ENCODE results near the gene TRAF3IP3. TPM values are rescaled to one million over a fixed set of nuclear protein-coding genes. Genes with fewer than 3 reads are reported as not detected.

Gene TRAF3IP3
- total RNA-seq, 1 experiment from 2014 or later = 0.34 TPM

DNA sequence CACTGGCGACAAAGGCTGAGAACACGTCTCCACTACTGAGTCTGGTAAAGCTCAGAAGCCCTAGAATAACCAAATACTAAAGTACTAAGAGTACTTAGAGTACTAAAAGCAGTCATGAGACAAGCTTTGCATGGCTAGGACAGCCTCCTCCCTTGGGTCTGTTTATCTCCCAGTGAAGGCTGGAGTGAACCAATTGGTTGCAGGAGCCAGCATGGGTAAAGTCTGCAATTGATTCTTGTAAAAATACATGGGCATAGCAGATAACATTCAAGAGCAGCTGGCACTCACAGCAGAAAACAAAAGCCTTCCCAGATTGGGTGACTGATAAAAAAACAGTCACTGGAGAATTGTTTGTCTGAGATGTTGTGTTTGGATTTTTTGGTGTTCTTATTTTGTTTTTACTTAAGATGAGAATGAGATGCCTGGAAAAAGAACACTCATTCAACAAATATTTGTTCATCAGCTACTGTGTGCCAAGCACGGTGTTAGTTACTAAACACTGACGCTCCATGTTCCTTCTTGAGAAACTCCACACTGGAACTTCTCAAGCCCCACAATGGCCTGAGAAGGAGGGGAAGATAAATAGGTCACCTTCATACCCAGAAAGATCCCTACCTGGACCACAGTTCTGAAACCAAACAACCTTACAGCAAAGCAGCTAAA, 46.4 kb downstream of the TRAF3IP3 start:
- CTCF ChIA-PET = interaction anchor here (1.1 kb wide), 1 partner anchor 233 kb away, joined by 4 read pairs; no protein-coding TSS in a partner anchor
- RAD21 ChIA-PET (ENCODE audit: low non-redundant PET in 1 of 2, low total read pairs in 2 of 2, uncharacterized antibody in 2 of 2, unreplicated experiment in 2 of 2) = no interaction called here
- Histone ChIP-seq H3K4me3 (replicated peaks in 1 of 2; ENCODE audit: low read depth in 1 of 2, low read length in 2 of 2) (no peak overlapping the region), H3K79me2 (ENCODE audit: insufficient read depth, low read length) (peaks cover 28% of the 10 kb centered on the region; the same call in 1 of the 2 replicates), H3K36me3 (ENCODE audit: control insufficient read depth in 1 of 2, insufficient read depth in 2 of 2, low read length in 2 of 2) (no peaks in the 10 kb centered on the region; a peak in 3 of 4 replicates), H3K27ac (ENCODE audit: low read depth, low read length) (no peak overlapping the region), H4K20me1 (ENCODE audit: insufficient read depth) (no peaks in the 10 kb centered on the region), H2AFZ (ENCODE audit: low read depth, low read length, poor library complexity, severe bottlenecking) (no peak overlapping the region), H3K4me1 (ENCODE audit: control insufficient read depth in 1 of 2, insufficient read depth in 2 of 2, low read length in 2 of 2) (peaks cover 5 to 24% of the 10 kb centered on the region in 2 experiments; a peak in 3 of 4 replicates), H3K9me3 (ENCODE audit: control insufficient read depth in 1 of 2, insufficient read depth in 1 of 2, low read depth in 1 of 2, low read length in 2 of 2) (no peaks in the 10 kb centered on the region), H3K27me3 (ENCODE audit: insufficient read depth, low read length) (no peaks in the 10 kb centered on the region), H3K4me2 (ENCODE audit: low read length) (no peak overlapping the region), H3K9ac (ENCODE audit: low read length) (no peak overlapping the region), H3K9me2 (ENCODE audit: insufficient read depth) (no peaks in the 10 kb centered on the region)
- BruUV-seq (replicated peaks) = no TSS peak
- no peak for TF ChIP-seq YY1 (IDR thresholded peaks at IDR 0.05; ENCODE audit: extremely low read depth, insufficient replicate concordance, low read depth, low read length)
- TF ChIP-seq ZNF274 (IDR thresholded peaks at IDR 0.05; ENCODE audit: low read depth, low read length) = no peak
- no peak for TF ChIP-seq CEBPB (IDR thresholded peaks at IDR 0.05; ENCODE audit: low read depth)
- POLR2A ChIA-PET = no interaction called here
- no peak for DNase-seq (ENCODE audit: low read depth, low spot score)
- ATAC-seq = no peak
- intact Hi-C loops (cut with micrococcal nuclease) = no loop called here

DNA sequence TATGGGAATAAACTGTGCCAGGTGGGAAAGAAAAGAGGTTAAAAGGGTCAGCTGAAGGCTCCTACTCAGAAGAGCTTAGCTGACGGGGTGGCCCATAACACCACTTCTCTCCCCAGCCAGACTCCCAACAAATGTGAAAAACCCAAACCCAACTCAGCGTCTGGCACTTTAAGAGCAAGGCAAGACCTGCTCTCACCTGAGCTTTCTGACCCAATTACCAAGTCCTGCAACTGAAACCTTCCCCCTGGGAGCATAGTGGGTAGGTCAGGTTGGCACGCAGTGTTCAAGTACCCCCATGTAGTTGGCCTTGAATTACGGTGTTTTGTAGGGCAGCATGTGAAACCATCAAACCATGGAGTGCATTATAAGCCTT, 46.9 kb downstream of the TRAF3IP3 start:
- no peak overlapping the region for H3K4me2 ChIP-seq (ENCODE audit: low read length)
- H3K9ac ChIP-seq (ENCODE audit: low read length) = no peak overlapping the region
- H3K79me2 ChIP-seq (ENCODE audit: insufficient read depth, low read length) = peaks cover 28% of the 10 kb centered on the region; the same call in 1 of the 2 replicates
- intact Hi-C loops (cut with micrococcal nuclease) = no loop called here
- TF ChIP-seq POLR2A (IDR thresholded peaks at IDR 0.05; ENCODE audit: borderline replicate concordance, extremely low read depth, insufficient read depth, insufficient read length) (no peak), ZNF274 (IDR thresholded peaks at IDR 0.05; ENCODE audit: low read depth, low read length) (no peak)
- H3K9me2 ChIP-seq (ENCODE audit: insufficient read depth) = no peaks in the 10 kb centered on the region
- H3K9me3 ChIP-seq (ENCODE audit: control insufficient read depth in 1 of 2, insufficient read depth in 1 of 2, low read depth in 1 of 2, low read length in 2 of 2) = no peaks in the 10 kb centered on the region
- ATAC-seq (no peak), DNase-seq (ENCODE audit: low read depth, low spot score) (no peak)
- RAD21 ChIA-PET (ENCODE audit: low non-redundant PET in 1 of 2, low total read pairs in 2 of 2, uncharacterized antibody in 2 of 2, unreplicated experiment in 2 of 2) = no interaction called here
- CTCF ChIA-PET = interaction anchor here (1.1 kb wide), 1 partner anchor 233 kb away, joined by 4 read pairs; no protein-coding TSS in a partner anchor
- no peak overlapping the region for H3K4me3 ChIP-seq (replicated peaks in 1 of 2; ENCODE audit: low read depth in 1 of 2, low read length in 2 of 2)
- peaks cover 5 to 29% of the 10 kb centered on the region in 2 experiments; a peak in 3 of 4 replicates for H3K4me1 ChIP-seq (ENCODE audit: control insufficient read depth in 1 of 2, insufficient read depth in 2 of 2, low read length in 2 of 2)
- H2AFZ ChIP-seq (ENCODE audit: low read depth, low read length, poor library complexity, severe bottlenecking) = no peak overlapping the region
- POLR2A ChIA-PET = no interaction called here
- no peaks in the 10 kb centered on the region for H3K27me3 ChIP-seq (ENCODE audit: insufficient read depth, low read length)
- H3K36me3 ChIP-seq (ENCODE audit: control insufficient read depth in 1 of 2, insufficient read depth in 2 of 2, low read length in 2 of 2) = no peaks in the 10 kb centered on the region; a peak in 3 of 4 replicates
- no peak overlapping the region for H3K27ac ChIP-seq (ENCODE audit: low read depth, low read length)
- BruUV-seq (replicated peaks) = no TSS peak
- H4K20me1 ChIP-seq (ENCODE audit: insufficient read depth) = no peaks in the 10 kb centered on the region
